ENCODE measurements around the gene TPRA1. TPM values are rescaled to one million over a fixed set of nuclear protein-coding genes. Genes with fewer than 3 reads are reported as not detected.

Gene TPRA1
- total and polyA plus RNA-seq, 9 of the 15 experiments (the other 6 are each of a cell fraction or from before 2014, with no cell fraction given): 0.66 to 21.5 (median 11.1) TPM

DNA sequence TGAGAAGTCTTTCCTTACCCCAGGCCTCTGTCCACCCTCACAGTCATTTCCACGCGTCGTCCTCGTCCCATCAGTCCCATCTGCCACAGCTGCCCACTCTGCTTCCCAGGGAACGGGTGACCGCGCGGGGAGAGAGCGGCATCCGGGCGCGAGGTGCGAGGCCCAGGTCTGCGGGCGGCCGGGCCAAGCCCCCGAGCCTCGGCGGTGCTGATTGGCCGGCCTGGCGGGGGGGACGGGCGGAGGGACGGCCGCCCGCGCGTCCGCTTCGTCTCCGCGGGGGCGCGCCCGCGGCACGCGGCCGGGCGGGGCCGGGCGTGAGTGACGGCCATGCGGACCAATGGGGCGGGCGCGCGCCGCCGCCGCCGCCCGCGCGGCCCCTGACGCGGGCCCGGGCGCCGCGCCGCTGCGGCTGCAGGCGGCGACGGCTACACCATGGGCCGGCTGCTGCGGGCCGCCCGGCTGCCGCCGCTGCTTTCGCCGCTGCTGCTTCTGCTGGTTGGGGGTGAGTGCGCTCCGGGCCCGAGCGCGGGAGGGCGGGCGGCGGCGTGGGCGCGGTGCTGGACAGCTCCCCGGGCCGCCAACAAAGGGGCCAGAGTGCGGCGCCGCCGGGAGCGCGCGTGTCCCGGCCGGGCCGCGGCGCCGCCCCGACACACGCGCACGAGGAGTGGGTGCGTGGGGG lies 38.4 kb upstream of the TPRA1 start, which contains the start of gene PODXL2 (continued):
- TF ChIP-seq, protein P1, sequence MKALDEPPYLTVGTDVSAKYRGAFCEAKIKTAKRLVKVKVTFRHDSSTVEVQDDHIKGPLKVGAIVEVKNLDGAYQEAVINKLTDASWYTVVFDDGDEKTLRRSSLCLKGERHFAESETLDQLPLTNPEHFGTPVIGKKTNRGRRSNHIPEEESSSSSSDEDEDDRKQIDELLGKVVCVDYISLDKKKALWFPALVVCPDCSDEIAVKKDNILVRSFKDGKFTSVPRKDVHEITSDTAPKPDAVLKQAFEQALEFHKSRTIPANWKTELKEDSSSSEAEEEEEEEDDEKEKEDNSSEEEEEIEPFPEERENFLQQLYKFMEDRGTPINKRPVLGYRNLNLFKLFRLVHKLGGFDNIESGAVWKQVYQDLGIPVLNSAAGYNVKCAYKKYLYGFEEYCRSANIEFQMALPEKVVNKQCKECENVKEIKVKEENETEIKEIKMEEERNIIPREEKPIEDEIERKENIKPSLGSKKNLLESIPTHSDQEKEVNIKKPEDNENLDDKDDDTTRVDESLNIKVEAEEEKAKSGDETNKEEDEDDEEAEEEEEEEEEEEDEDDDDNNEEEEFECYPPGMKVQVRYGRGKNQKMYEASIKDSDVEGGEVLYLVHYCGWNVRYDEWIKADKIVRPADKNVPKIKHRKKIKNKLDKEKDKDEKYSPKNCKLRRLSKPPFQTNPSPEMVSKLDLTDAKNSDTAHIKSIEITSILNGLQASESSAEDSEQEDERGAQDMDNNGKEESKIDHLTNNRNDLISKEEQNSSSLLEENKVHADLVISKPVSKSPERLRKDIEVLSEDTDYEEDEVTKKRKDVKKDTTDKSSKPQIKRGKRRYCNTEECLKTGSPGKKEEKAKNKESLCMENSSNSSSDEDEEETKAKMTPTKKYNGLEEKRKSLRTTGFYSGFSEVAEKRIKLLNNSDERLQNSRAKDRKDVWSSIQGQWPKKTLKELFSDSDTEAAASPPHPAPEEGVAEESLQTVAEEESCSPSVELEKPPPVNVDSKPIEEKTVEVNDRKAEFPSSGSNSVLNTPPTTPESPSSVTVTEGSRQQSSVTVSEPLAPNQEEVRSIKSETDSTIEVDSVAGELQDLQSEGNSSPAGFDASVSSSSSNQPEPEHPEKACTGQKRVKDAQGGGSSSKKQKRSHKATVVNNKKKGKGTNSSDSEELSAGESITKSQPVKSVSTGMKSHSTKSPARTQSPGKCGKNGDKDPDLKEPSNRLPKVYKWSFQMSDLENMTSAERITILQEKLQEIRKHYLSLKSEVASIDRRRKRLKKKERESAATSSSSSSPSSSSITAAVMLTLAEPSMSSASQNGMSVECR (CRISPR knock-in tag; IDR thresholded peaks at IDR 0.05): no peak; the same call in 1 of the 2 replicates
- TF ChIP-seq ASH1L (IDR thresholded peaks at IDR 0.05; ENCODE audit: borderline replicate concordance, low read depth, partially characterized antibody) (no peak), FOS (IDR thresholded peaks at IDR 0.05; ENCODE audit: extremely low read depth, insufficient read length) (no peak), KHSRP (IDR thresholded peaks at IDR 0.05) (no peak), NCOA6 (IDR thresholded peaks at IDR 0.05) (no peak), NFE2L1 (tag; IDR thresholded peaks at IDR 0.05; ENCODE audit: borderline replicate concordance, low read depth) (no peak), CREB1 (IDR thresholded peaks at IDR 0.05) (peak; percentile 50; the same call in 1 of the 2 replicates), CREB1 (CRISPR knock-in tag; IDR thresholded peaks at IDR 0.05) (no peak)
- TF ChIP-seq, protein P2, sequence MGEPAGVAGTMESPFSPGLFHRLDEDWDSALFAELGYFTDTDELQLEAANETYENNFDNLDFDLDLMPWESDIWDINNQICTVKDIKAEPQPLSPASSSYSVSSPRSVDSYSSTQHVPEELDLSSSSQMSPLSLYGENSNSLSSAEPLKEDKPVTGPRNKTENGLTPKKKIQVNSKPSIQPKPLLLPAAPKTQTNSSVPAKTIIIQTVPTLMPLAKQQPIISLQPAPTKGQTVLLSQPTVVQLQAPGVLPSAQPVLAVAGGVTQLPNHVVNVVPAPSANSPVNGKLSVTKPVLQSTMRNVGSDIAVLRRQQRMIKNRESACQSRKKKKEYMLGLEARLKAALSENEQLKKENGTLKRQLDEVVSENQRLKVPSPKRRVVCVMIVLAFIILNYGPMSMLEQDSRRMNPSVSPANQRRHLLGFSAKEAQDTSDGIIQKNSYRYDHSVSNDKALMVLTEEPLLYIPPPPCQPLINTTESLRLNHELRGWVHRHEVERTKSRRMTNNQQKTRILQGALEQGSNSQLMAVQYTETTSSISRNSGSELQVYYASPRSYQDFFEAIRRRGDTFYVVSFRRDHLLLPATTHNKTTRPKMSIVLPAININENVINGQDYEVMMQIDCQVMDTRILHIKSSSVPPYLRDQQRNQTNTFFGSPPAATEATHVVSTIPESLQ (CRISPR knock-in tag; IDR thresholded peaks at IDR 0.05): peak; percentile 83; the same call in 1 of the 2 replicates
- TF ChIP-seq, protein P3, sequence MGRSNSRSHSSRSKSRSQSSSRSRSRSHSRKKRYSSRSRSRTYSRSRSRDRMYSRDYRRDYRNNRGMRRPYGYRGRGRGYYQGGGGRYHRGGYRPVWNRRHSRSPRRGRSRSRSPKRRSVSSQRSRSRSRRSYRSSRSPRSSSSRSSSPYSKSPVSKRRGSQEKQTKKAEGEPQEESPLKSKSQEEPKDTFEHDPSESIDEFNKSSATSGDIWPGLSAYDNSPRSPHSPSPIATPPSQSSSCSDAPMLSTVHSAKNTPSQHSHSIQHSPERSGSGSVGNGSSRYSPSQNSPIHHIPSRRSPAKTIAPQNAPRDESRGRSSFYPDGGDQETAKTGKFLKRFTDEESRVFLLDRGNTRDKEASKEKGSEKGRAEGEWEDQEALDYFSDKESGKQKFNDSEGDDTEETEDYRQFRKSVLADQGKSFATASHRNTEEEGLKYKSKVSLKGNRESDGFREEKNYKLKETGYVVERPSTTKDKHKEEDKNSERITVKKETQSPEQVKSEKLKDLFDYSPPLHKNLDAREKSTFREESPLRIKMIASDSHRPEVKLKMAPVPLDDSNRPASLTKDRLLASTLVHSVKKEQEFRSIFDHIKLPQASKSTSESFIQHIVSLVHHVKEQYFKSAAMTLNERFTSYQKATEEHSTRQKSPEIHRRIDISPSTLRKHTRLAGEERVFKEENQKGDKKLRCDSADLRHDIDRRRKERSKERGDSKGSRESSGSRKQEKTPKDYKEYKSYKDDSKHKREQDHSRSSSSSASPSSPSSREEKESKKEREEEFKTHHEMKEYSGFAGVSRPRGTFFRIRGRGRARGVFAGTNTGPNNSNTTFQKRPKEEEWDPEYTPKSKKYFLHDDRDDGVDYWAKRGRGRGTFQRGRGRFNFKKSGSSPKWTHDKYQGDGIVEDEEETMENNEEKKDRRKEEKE (IDR thresholded peaks at IDR 0.05; ENCODE audit: borderline replicate concordance in 1 of 2, control insufficient read depth in 1 of 2, low read depth in 2 of 2, low read length in 1 of 2): no peak
- TF ChIP-seq, protein P4, sequence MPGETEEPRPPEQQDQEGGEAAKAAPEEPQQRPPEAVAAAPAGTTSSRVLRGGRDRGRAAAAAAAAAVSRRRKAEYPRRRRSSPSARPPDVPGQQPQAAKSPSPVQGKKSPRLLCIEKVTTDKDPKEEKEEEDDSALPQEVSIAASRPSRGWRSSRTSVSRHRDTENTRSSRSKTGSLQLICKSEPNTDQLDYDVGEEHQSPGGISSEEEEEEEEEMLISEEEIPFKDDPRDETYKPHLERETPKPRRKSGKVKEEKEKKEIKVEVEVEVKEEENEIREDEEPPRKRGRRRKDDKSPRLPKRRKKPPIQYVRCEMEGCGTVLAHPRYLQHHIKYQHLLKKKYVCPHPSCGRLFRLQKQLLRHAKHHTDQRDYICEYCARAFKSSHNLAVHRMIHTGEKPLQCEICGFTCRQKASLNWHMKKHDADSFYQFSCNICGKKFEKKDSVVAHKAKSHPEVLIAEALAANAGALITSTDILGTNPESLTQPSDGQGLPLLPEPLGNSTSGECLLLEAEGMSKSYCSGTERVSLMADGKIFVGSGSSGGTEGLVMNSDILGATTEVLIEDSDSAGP (CRISPR knock-in tag; IDR thresholded peaks at IDR 0.05): no peak
- TF ChIP-seq, protein P5, sequence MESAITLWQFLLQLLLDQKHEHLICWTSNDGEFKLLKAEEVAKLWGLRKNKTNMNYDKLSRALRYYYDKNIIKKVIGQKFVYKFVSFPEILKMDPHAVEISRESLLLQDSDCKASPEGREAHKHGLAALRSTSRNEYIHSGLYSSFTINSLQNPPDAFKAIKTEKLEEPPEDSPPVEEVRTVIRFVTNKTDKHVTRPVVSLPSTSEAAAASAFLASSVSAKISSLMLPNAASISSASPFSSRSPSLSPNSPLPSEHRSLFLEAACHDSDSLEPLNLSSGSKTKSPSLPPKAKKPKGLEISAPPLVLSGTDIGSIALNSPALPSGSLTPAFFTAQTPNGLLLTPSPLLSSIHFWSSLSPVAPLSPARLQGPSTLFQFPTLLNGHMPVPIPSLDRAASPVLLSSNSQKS (CRISPR knock-in tag; IDR thresholded peaks at IDR 0.05): no peak
